ENCODE data around the gene CD302. TPM values are rescaled to one million over a fixed set of nuclear protein-coding genes. Genes with fewer than 3 reads are reported as not detected.
"Not testable (repeated sequence)": the region's sequence is repeated elsewhere in the genome, so short reads cannot be mapped to it uniquely, and the experiment has no call there.

CD302 gene
- total RNA-seq, 6 experiments from 2014 or later = 1.9 to 5.6 (median 4.2) TPM

DNA sequence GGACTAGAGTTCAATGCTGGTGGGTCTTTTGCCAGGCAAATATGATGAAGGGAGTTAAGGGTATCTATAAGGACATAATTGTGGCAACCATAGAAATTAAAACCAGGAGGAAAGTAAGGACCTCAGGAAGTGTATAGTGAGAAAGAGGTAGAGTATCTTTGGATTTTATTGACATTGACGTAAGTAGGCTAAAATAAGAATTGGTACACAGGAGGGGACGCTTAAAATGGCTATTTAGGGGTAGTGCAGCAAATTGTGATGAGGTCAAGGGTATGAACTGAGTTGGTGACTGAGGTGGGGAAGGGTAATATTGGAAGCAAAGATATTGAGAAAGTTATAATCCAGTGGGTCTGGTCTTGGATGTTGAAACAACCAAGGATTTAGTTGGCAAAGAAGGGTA lies 43.0 kb downstream of the CD302 start:
- H3K9me3 Mint-ChIP-seq = no peaks in the 10 kb centered on the region

DNA sequence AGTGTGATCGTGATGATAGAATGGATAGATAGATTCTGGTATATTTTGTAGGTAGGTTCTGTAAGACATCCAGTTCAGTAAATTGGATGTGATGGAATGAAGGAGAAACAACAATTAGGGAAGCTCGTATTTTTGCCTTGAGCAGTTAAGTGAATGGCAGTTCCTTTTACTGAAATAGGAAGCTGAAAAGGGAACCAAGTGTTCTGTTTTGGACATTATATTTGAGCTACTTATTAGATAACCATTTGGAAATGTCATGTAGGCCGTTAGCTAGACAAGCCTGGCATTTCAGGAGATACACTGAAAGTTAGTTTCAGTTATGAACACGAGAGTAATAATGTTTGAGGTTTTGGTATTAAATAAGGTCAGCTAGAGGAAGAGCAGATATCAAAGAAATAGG lies 44.2 kb downstream of the CD302 start:
- TF ChIP-seq CTCF (IDR thresholded peaks at IDR 0.05) = no peak
- no peaks in the 10 kb centered on the region for H3K9me3 Mint-ChIP-seq
- no peaks in the 10 kb centered on the region for H3K27me3 Mint-ChIP-seq (ENCODE audit: insufficient read depth)
- H3K4me1 Mint-ChIP-seq (ENCODE audit: low read depth) = peaks cover 16% of the 10 kb centered on the region
- H3K27ac Mint-ChIP-seq = no peak overlapping the region
- peaks cover 8% of the 10 kb centered on the region for H3K36me3 Mint-ChIP-seq (ENCODE audit: low read depth)
- no peak overlapping the region for H3K4me3 Mint-ChIP-seq
- no peak for DNase-seq

More for the DNA sequence above, 43.0 kb downstream of the CD302 start:
- Mint-ChIP-seq H3K4me3 (no peak overlapping the region), H3K27me3 (ENCODE audit: insufficient read depth) (no peaks in the 10 kb centered on the region), H3K36me3 (ENCODE audit: low read depth) (peaks cover 16% of the 10 kb centered on the region), H3K27ac (no peak overlapping the region), H3K4me1 (ENCODE audit: low read depth) (peaks cover 22% of the 10 kb centered on the region)
- DNase-seq = no peak
- TF ChIP-seq CTCF (IDR thresholded peaks at IDR 0.05) = no peak

DNA sequence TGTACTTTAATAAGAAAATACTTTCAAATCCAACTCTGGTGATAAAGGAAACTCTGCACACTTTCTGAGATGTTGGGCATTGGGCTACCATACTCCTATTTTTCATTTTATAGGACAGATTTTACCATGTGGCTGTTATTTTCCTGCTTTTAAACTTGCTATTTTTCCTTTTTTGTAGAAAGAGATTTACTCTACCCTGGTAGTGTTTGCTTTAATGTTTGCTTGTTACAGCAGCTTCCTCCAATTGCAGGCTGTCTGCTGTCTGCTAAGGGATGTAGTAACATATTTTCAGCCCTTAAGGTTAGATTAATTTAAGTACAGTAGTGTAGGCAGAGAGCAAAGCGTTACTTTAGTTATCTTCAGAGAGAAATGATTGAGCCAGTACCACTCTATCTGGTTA lies 47.1 kb downstream of the CD302 start:
- H3K27ac Mint-ChIP-seq = no peak overlapping the region
- H3K9me3 Mint-ChIP-seq = no peaks in the 10 kb centered on the region
- H3K4me1 Mint-ChIP-seq (ENCODE audit: low read depth) = no peaks in the 10 kb centered on the region; the same call in 1 of the 2 replicates
- H3K36me3 Mint-ChIP-seq (ENCODE audit: low read depth) = peaks cover 22% of the 10 kb centered on the region
- no peak overlapping the region for H3K4me3 Mint-ChIP-seq
- DNase-seq = no peak
- H3K27me3 Mint-ChIP-seq (ENCODE audit: insufficient read depth) = no peaks in the 10 kb centered on the region
- TF ChIP-seq CTCF (IDR thresholded peaks at IDR 0.05) = no peak

DNA sequence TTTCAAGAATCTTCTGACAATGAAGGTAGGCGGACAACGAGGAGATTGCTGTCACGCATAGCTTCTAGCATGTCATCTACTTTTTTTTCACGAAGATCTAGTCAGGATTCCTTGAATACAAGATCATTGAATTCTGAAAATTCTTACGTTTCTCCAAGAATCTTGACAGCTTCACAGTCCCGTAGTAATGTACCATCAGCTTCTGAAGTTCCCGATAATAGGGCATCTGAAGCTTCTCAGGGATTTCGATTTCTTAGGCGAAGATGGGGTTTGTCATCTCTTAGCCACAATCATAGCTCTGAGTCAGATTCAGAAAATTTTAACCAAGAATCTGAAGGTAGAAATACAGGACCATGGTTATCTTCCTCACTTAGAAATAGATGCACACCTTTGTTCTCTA lies 49.9 kb downstream of the CD302 start:
- no peaks in the 10 kb centered on the region for H3K27me3 Mint-ChIP-seq (ENCODE audit: insufficient read depth)
- H3K36me3 Mint-ChIP-seq (ENCODE audit: low read depth) = peaks cover 42% of the 10 kb centered on the region
- DNase-seq = no peak
- no peak for TF ChIP-seq CTCF (IDR thresholded peaks at IDR 0.05)
- H3K9me3 Mint-ChIP-seq = no peaks in the 10 kb centered on the region
- peaks cover 12% of the 10 kb centered on the region for H3K4me1 Mint-ChIP-seq (ENCODE audit: low read depth)
- H3K27ac Mint-ChIP-seq = no peak overlapping the region; the same call in 1 of the 2 replicates
- no peak overlapping the region for H3K4me3 Mint-ChIP-seq

DNA sequence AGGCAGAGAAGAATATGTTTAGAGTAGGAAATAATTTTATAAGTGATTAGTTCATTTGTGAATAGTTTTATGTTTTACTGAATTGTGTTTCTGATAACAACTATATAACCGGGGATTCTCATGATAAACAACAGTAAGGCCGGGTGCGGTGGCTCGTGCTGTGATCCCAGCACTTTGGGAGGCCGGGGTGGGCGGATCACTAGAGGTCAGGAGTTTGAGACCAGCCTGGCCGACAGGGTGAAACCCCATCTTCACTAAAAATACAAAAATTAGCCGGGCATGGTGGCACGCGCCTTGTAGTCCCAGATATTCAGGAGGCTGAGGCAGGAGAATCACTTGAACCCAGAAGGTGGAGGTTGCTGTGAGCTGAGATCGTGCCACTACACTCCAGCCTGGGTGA lies 52.8 kb downstream of the CD302 start:
- H3K27ac Mint-ChIP-seq; H3K9me3 Mint-ChIP-seq; DNase-seq; H3K27me3 Mint-ChIP-seq (ENCODE audit: insufficient read depth); H3K4me3 Mint-ChIP-seq: not testable (repeated sequence)
- H3K4me1 Mint-ChIP-seq (ENCODE audit: low read depth) = peaks cover 17% of the 10 kb centered on the region
- peaks cover 58% of the 10 kb centered on the region for H3K36me3 Mint-ChIP-seq (ENCODE audit: low read depth)

DNA sequence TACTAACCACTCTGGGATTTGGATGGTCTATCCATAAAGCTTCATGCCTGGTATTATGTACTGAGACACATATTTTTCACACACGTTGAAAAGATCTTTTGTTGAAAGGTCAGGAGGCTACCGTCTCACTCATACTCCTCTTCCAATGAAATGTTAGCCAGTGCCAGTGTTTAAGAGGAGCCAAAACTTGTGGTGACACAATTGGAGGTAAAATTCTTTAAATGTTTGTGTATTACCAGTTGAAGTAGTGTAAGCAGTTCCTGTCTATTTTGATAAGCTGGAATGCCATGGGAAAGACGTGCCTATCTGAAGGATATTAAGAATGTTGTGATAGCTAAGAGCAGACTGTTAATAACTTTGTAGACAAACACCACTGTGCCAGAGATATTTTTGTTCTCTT lies 53.6 kb downstream of the CD302 start:
- H3K4me3 Mint-ChIP-seq = no peak overlapping the region
- DNase-seq = no peak
- H3K4me1 Mint-ChIP-seq (ENCODE audit: low read depth) = peaks cover 23% of the 10 kb centered on the region
- peaks cover 63% of the 10 kb centered on the region for H3K36me3 Mint-ChIP-seq (ENCODE audit: low read depth)
- H3K9me3 Mint-ChIP-seq = no peaks in the 10 kb centered on the region
- no peaks in the 10 kb centered on the region for H3K27me3 Mint-ChIP-seq (ENCODE audit: insufficient read depth)
- peak overlapping the region; percentile 16; the same call in 1 of the 2 replicates for H3K27ac Mint-ChIP-seq
- no peak for TF ChIP-seq CTCF (IDR thresholded peaks at IDR 0.05)

Measured in HFFc6 (cell line).